HCT116 (cell line): Measurements from ENCODE around the gene PDRG1. TPM values are rescaled to one million over a fixed set of nuclear protein-coding genes. Genes with fewer than 3 reads are reported as not detected.

Source experiments
- ATAC-seq: fragments of 200-7000 bp; cut with Tn5 transposase; 2 replicates; pipeline ENCODE4 v1.9.1; 2020; ENCODE audit warnings: mild to moderate bottlenecking, moderate library complexity
- BruUV-seq: library from RNA; stranded (reverse); fragments of 400-500 nt; replicated peaks from 2 replicates; lab custom pipeline; 2021; lab: Mats Ljungman, UMichigan
- CTCF ChIA-PET: fragments of 300-600 bp; sonication (Branson Sonifier 250); formaldehyde crosslinking; loops from one replicate; lab custom pipeline; 2021; ENCODE audit warnings: antibody characterized with exemption; lab: Charles Lee
- POLR2A ChIA-PET: fragments of 300-600, 350-600 bp; sonication (Branson Sonifier 250); formaldehyde crosslinking; loops from one replicate; lab custom pipeline; 2021; ENCODE audit warnings: antibody characterized with exemption; lab: Charles Lee
- RAD21 ChIA-PET, 2 experiments: fragments of 300-600 bp; sonication (Branson Sonifier 250); formaldehyde crosslinking; loops; one replicate each; lab custom pipeline; 2023; ENCODE audit warnings: low total read pairs in 2 of 2; ENCODE audit not compliant: uncharacterized antibody in 2 of 2, unreplicated experiment in 2 of 2, low non-redundant PET in 1 of 2; lab: Charles Lee
- DNase-seq: peaks from one replicate; pipeline ENCODE4 v3.0.0-alpha.2; 2010; ENCODE audit warnings: low read depth, low spot score
- H2AFZ ChIP-seq: fragments of 200-600 bp; shearing (Covaris generic), sonication (generic); 2 replicates; pipeline ENCODE4 v1.6.1; 2017; ENCODE audit warnings: low read depth, mixed run types, mixed read lengths, antibody characterized with exemption, low read length; ENCODE audit not compliant: poor library complexity, severe bottlenecking
- H3K27ac ChIP-seq: 2 replicates; pipeline ENCODE4 v1.5.1; 2012; ENCODE audit warnings: low read depth, low read length
- H3K27me3 ChIP-seq: fragments of 200-600 bp; sonication (generic); 2 replicates; pipeline ENCODE4 v1.6.1; 2016; ENCODE audit warnings: mixed run types, low read length, mixed read lengths; ENCODE audit not compliant: insufficient read depth
- H3K36me3 ChIP-seq, 2 experiments: fragments of 200-500 bp in 1 of 2; fragments of 200-600 bp in 1 of 2; sonication (Bioruptor generic) in 1 of 2; sonication (generic) in 1 of 2; 2 replicates each; pipeline versions ENCODE4 v1.5.1 to v1.6.1; 2014 to 2016; ENCODE audit warnings: low read length in 2 of 2, inconsistent platforms in 1 of 2, mixed read lengths in 1 of 2, mixed run types in 1 of 2; ENCODE audit not compliant: insufficient read depth in 2 of 2, control insufficient read depth in 1 of 2
- H3K4me1 ChIP-seq, 2 experiments: fragments of 200-600 bp in 1 of 2; sonication (generic) in 1 of 2; 2 replicates each; pipeline versions ENCODE4 v1.5.1 to v1.6.1; 2012 to 2017; ENCODE audit warnings: low read length in 2 of 2, inconsistent platforms in 1 of 2, mild to moderate bottlenecking in 1 of 2, mixed read lengths in 1 of 2, mixed run types in 1 of 2, moderate library complexity in 1 of 2; ENCODE audit not compliant: insufficient read depth in 2 of 2, control insufficient read depth in 1 of 2
- H3K4me2 ChIP-seq: fragments of 200-600 bp; sonication (generic); 2 replicates; pipeline ENCODE4 v1.6.1; 2017; ENCODE audit warnings: mixed run types, low read length, mixed read lengths
- H3K4me3 ChIP-seq, 2 experiments: fragments of 200-600 bp in 1 of 2; sonication (generic) in 1 of 2; replicated peaks in 1 of 2; 2 replicates each; pipeline ENCODE4 v1.5.1; 2011 to 2016; ENCODE audit warnings: low read length in 2 of 2, control low read depth in 1 of 2, low read depth in 1 of 2, mild to moderate bottlenecking in 1 of 2, mixed read lengths in 1 of 2, mixed run types in 1 of 2
- H3K79me2 ChIP-seq: fragments of 200-600 bp; sonication (generic); 2 replicates; pipeline ENCODE4 v1.6.1; 2017; ENCODE audit warnings: mild to moderate bottlenecking, mixed run types, low read length, moderate library complexity, mixed read lengths; ENCODE audit not compliant: insufficient read depth
- H3K9ac ChIP-seq: fragments of 200-600 bp; sonication (generic); 2 replicates; pipeline ENCODE4 v1.6.1; 2016; ENCODE audit warnings: low read length, mixed read lengths
- H3K9me2 ChIP-seq: fragments of 200-600 bp; sonication (generic), shearing (Covaris generic); 2 replicates; pipeline ENCODE4 v1.6.1; 2017; ENCODE audit warnings: mixed run types, mild to moderate bottlenecking, moderate library complexity; ENCODE audit not compliant: insufficient read depth
- H3K9me3 ChIP-seq, 2 experiments: fragments of 200-500 bp in 1 of 2; fragments of 200-600 bp in 1 of 2; sonication (Bioruptor generic) in 1 of 2; sonication (generic) in 1 of 2; 2 replicates each; pipeline ENCODE4 v1.6.1; 2014 to 2017; ENCODE audit warnings: low read length in 2 of 2, mixed read lengths in 2 of 2, inconsistent platforms in 1 of 2, low read depth in 1 of 2, mild to moderate bottlenecking in 1 of 2, mixed run types in 1 of 2, moderate library complexity in 1 of 2; ENCODE audit not compliant: control insufficient read depth in 1 of 2, insufficient read depth in 1 of 2
- H4K20me1 ChIP-seq: fragments of 200-600 bp; sonication (generic), shearing (Covaris generic); 2 replicates; pipeline ENCODE4 v1.6.1; 2017; ENCODE audit warnings: mixed run types, mild to moderate bottlenecking, moderate library complexity; ENCODE audit not compliant: insufficient read depth
- CBX3 ChIP-seq: IDR thresholded peaks from 2 replicates; pipeline ENCODE4 v1.6.1; 2012; ENCODE audit warnings: low read depth
- CEBPB ChIP-seq: IDR thresholded peaks from 2 replicates; pipeline ENCODE4 v1.6.1; 2012; ENCODE audit warnings: low read depth
- EZH2phosphoT487 ChIP-seq: fragments of 200-600 bp; IDR thresholded peaks from 2 replicates; pipeline ENCODE4 v1.6.1; 2018; ENCODE audit warnings: antibody characterized with exemption, borderline replicate concordance
- FOSL1 ChIP-seq: IDR thresholded peaks from 2 replicates; pipeline ENCODE4 v1.6.1; 2012; ENCODE audit warnings: low read depth
- JUND ChIP-seq: IDR thresholded peaks from 2 replicates; pipeline ENCODE4 v1.6.1; 2012
- RAD21 ChIP-seq: IDR thresholded peaks from 2 replicates; pipeline ENCODE4 v1.6.1; 2012; ENCODE audit warnings: low read depth, mild to moderate bottlenecking
- SIN3A ChIP-seq: IDR thresholded peaks from 2 replicates; pipeline ENCODE4 v1.6.1; 2012; ENCODE audit warnings: low read depth
- SP1 ChIP-seq: IDR thresholded peaks from 2 replicates; pipeline ENCODE4 v1.6.1; 2012; ENCODE audit warnings: low read depth
- SRF ChIP-seq: IDR thresholded peaks from 2 replicates; pipeline ENCODE4 v1.6.1; 2012; ENCODE audit warnings: low read depth
- TCF7L2 ChIP-seq: IDR thresholded peaks from 2 replicates; pipeline ENCODE4 v1.7.0; 2011; ENCODE audit warnings: borderline replicate concordance, inconsistent platforms; ENCODE audit not compliant: insufficient read depth, insufficient read length; ENCODE audit errors: extremely low read depth
- YY1 ChIP-seq: IDR thresholded peaks from 2 replicates; pipeline ENCODE4 v1.6.1; 2011; ENCODE audit warnings: low read length, low read depth, moderate library complexity, mild to moderate bottlenecking; ENCODE audit not compliant: insufficient replicate concordance; ENCODE audit errors: extremely low read depth
- ZNF274 ChIP-seq: fragments of 200-500 bp; sonication (Bioruptor generic); IDR thresholded peaks from 2 replicates; pipeline ENCODE4 v1.6.1; 2014; ENCODE audit warnings: mild to moderate bottlenecking, low read depth, low read length, inconsistent platforms
- intact Hi-C: fragments of 100-400 bp; cut with micrococcal nuclease; formaldehyde crosslinking; loops from 2 replicates; pipeline ENCODE4 v1.10.0; 2022
- total RNA-seq: library from RNA; stranded (reverse); gene quantifications from one replicate; pipeline ENCODE4 v1.2.1, GENCODE V29; 2021; ENCODE audit not compliant: unreplicated experiment
- TF ChIP-seq, protein P1 (sequence below), 3 experiments: fragments of 200-600 bp in 1 of 3; sonication (generic) in 1 of 3; IDR thresholded peaks in 2 of 3; conservative IDR thresholded peaks in 1 of 3; 2 replicates each; pipeline ENCODE4 v1.5.1; 2012 to 2017; ENCODE audit warnings: low read depth in 2 of 3, low read length in 2 of 3, antibody characterized with exemption in 1 of 3, borderline replicate concordance in 1 of 3, control low read depth in 1 of 3, mild to moderate bottlenecking in 1 of 3, mixed read lengths in 1 of 3, mixed run types in 1 of 3, moderate library complexity in 1 of 3; ENCODE audit not compliant: insufficient read depth in 1 of 3
- TF ChIP-seq, protein P2 (sequence below): IDR thresholded peaks from 2 replicates; pipeline ENCODE4 v1.6.1; 2012

PDRG1 gene
- total RNA-seq, 1 experiment from 2014 or later = 18.7 TPM

DNA sequence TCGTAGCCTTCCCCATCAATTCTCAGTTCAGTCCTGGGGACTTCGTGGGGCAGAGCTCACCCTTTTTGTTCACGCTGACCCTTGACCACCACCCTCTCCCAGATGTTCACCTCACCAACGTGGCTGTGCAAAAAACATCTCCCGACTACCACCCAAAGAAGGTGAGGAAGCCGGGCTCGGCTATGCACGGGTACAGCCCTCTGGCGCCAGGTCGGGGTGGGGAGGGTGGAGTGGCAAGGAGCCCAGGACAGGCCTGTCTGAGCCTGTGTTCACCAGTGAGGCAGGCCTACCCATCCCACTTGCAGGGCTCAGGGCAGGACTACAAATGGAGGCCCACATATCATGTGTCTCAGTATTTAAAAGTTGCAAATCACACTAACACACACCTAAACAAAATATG lies 18.1 kb downstream of the PDRG1 start:
- ChIA-PET RAD21 (no interaction called here), CTCF (interaction anchor here (1.3 kb wide), 1 partner anchor 84 kb away, joined by 3 read pairs; no protein-coding TSS in a partner anchor), POLR2A (no interaction called here)
- ATAC-seq (no peak), DNase-seq (no peak)
- H3K79me2 ChIP-seq = no peaks in the 10 kb centered on the region
- TF ChIP-seq, protein P1, sequence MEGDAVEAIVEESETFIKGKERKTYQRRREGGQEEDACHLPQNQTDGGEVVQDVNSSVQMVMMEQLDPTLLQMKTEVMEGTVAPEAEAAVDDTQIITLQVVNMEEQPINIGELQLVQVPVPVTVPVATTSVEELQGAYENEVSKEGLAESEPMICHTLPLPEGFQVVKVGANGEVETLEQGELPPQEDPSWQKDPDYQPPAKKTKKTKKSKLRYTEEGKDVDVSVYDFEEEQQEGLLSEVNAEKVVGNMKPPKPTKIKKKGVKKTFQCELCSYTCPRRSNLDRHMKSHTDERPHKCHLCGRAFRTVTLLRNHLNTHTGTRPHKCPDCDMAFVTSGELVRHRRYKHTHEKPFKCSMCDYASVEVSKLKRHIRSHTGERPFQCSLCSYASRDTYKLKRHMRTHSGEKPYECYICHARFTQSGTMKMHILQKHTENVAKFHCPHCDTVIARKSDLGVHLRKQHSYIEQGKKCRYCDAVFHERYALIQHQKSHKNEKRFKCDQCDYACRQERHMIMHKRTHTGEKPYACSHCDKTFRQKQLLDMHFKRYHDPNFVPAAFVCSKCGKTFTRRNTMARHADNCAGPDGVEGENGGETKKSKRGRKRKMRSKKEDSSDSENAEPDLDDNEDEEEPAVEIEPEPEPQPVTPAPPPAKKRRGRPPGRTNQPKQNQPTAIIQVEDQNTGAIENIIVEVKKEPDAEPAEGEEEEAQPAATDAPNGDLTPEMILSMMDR (IDR thresholded peaks at IDR 0.05 in 2 of 3, conservative IDR thresholded peaks at IDR 0.05 in 1 of 3; ENCODE audit: borderline replicate concordance in 1 of 3, insufficient read depth in 1 of 3, low read depth in 2 of 3, low read length in 2 of 3) = no peak
- TF ChIP-seq SP1 (no peak), SIN3A (no peak), FOSL1 (no peak), ZNF274 (no peak), CEBPB (no peak), YY1 (no peak), JUND (no peak), EZH2phosphoT487 (no peak), RAD21 (no peak), TCF7L2 (no peak), SRF (no peak), CBX3 (no peak)
- TF ChIP-seq, protein P2, sequence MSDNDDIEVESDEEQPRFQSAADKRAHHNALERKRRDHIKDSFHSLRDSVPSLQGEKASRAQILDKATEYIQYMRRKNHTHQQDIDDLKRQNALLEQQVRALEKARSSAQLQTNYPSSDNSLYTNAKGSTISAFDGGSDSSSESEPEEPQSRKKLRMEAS = no peak
- no peak overlapping the region for H2AFZ ChIP-seq
- peaks cover 9 to 19% of the 10 kb centered on the region in 2 experiments for H3K4me1 ChIP-seq
- no peaks in the 10 kb centered on the region for H3K9me2 ChIP-seq
- no TSS peak for BruUV-seq
- no peak overlapping the region for H3K9ac ChIP-seq
- H3K9me3 ChIP-seq = no peaks in the 10 kb centered on the region
- intact Hi-C loops = no loop called here
- no peak overlapping the region for H3K27ac ChIP-seq
- no peaks in the 10 kb centered on the region for H3K27me3 ChIP-seq
- H3K4me3 ChIP-seq = no peak overlapping the region
- no peaks in the 10 kb centered on the region for H3K36me3 ChIP-seq
- no peak overlapping the region for H3K4me2 ChIP-seq
- H4K20me1 ChIP-seq = no peaks in the 10 kb centered on the region
